Mesothelial cell of epicardium (in vitro differentiated cells): Measurements from ENCODE around the gene LCLAT1. TPM values are rescaled to one million over a fixed set of nuclear protein-coding genes. Genes with fewer than 3 reads are reported as not detected.

Experiments
- DNase-seq, 2 experiments: peaks; one replicate each; pipeline ENCODE4 v3.0.0; 2021; ENCODE audit warnings: low spot score in 2 of 2; ENCODE audit not compliant: unreplicated experiment in 2 of 2
- H3K27ac Mint-ChIP-seq: 2 replicates; pipeline ENCODE4 v1.8.0; 2021; ENCODE audit warnings: mixed read lengths
- H3K27me3 Mint-ChIP-seq: 2 replicates; pipeline ENCODE4 v1.8.0; 2021; ENCODE audit warnings: low read depth, mixed read lengths
- H3K36me3 Mint-ChIP-seq: 2 replicates; pipeline ENCODE4 v1.8.0; 2021; ENCODE audit warnings: mixed read lengths
- H3K4me1 Mint-ChIP-seq: 2 replicates; pipeline ENCODE4 v1.8.0; 2021; ENCODE audit warnings: mixed read lengths
- H3K4me3 Mint-ChIP-seq: 2 replicates; pipeline ENCODE4 v1.8.0; 2021; ENCODE audit warnings: mild to moderate bottlenecking, moderate library complexity, mixed read lengths
- H3K9me3 Mint-ChIP-seq: 2 replicates; pipeline ENCODE4 v1.8.0; 2021; ENCODE audit warnings: mixed read lengths
- CTCF ChIP-seq: fragments of 200-600 bp; sonication (generic); IDR thresholded peaks from one replicate; pipeline ENCODE4 v1.5.0; 2021; ENCODE audit warnings: antibody characterized with exemption; ENCODE audit not compliant: unreplicated experiment
- total RNA-seq: library from RNA; stranded (reverse); gene quantifications from 3 replicates; pipeline ENCODE4 v1.2.1, GENCODE V29; 2021

LCLAT1 gene
- total RNA-seq, 1 donor from 2014 or later = 23.2 TPM

DNA sequence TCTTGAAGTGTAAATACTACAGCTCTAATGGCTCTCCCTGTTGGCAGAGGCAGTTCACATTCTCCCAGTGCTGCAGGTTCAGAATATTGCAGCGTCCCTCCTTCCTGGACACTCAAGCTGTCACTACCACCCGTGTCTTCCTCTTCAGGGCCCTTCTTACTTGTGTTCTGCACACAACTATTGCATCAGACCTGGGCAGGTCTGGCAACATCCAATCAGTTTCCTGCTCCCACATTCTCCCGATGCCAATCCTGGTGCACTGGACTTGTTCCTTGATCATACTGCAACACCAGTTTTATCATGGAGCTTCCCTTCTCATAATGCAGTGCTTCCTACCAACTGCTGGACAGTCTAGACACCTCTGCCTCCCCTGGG lies 198.7 kb downstream of the LCLAT1 start:
- Mint-ChIP-seq H3K4me3 (no peak overlapping the region), H3K36me3 (peaks cover 7% of the 10 kb centered on the region), H3K27me3 (no peaks in the 10 kb centered on the region), H3K27ac (no peak overlapping the region), H3K9me3 (no peaks in the 10 kb centered on the region), H3K4me1 (peaks cover 2% of the 10 kb centered on the region)
- DNase-seq = no peak
- TF ChIP-seq CTCF = no peak

- H3K9me3 Mint-ChIP-seq = no peaks in the 10 kb centered on the region
- DNase-seq = no peak
- no peak for TF ChIP-seq CTCF
- no peaks in the 10 kb centered on the region for H3K27me3 Mint-ChIP-seq
- H3K36me3 Mint-ChIP-seq = peaks cover 4% of the 10 kb centered on the region
- H3K4me1 Mint-ChIP-seq = peaks cover 2% of the 10 kb centered on the region
- no peak overlapping the region for H3K27ac Mint-ChIP-seq
- H3K4me3 Mint-ChIP-seq = no peak overlapping the region
These were observed 200.9 kb downstream of the LCLAT1 start for GRCh38 chr2:30647752-30648457.

- no peaks in the 10 kb centered on the region for H3K27me3 Mint-ChIP-seq
- no peaks in the 10 kb centered on the region for H3K9me3 Mint-ChIP-seq
- no peak overlapping the region for H3K4me3 Mint-ChIP-seq
- TF ChIP-seq CTCF = no peak
- no peak overlapping the region for H3K27ac Mint-ChIP-seq
- H3K36me3 Mint-ChIP-seq = peaks cover 4% of the 10 kb centered on the region
- DNase-seq = no peak
- peaks cover 2% of the 10 kb centered on the region for H3K4me1 Mint-ChIP-seq
These were observed 202.2 kb downstream of the LCLAT1 start for GRCh38 chr2:30649278-30649677.

DNA sequence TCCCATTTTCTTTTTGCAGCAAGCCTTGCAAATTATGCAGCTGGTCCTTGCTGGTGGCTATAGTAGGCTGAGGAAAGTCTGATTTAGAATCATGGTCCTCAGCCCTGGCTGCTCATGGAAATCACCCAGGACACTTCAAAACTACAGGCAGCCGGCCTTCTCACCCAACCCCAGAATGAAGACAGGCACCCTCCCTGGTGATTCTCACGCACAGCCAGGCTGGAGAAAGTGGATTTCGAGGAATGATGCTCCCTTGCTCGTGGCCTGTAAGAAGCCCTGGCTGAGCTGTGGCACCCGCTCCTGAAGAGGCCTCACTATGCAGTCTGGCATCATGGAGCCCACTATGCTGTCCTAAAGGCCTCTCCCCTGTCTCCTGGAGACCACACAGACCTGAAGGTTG lies 202.8 kb downstream of the LCLAT1 start:
- Mint-ChIP-seq H3K27me3 (no peaks in the 10 kb centered on the region), H3K4me1 (peaks cover 2% of the 10 kb centered on the region), H3K9me3 (no peaks in the 10 kb centered on the region), H3K4me3 (no peak overlapping the region), H3K36me3 (no peaks in the 10 kb centered on the region), H3K27ac (no peak overlapping the region)
- DNase-seq = no peak
- TF ChIP-seq CTCF = no peak

DNA sequence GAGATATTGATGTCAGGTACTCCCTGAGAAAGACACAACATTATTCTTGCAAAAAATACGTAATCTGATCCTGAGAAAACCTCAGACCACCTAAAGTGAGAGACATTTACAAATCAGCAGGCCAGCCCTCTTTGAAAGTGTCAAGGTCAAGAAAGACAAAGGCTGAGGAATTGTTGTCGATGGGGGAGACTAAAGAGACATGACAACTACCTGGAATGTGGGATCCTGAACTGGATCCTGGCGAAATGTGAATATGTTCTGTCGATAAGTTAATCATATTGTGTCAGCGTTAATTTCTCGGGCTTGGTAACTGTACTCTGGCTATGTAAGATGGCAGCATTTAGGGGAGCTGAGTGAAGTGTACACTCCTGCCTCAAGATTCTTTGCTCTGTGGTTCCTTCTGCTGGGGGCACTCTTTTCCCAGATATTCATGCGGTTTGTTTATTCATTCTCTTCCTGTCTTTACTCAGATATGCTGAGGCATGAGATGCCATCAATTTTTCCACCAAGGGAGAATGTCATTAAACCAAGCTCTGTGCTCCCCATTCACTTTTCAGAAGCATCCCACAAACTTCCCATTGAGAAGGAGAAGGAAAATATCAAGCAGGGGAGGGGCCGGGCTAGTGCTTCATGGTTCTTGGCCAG lies 205.3 kb downstream of the LCLAT1 start:
- Mint-ChIP-seq H3K9me3 (no peaks in the 10 kb centered on the region), H3K27ac (no peak overlapping the region), H3K27me3 (no peaks in the 10 kb centered on the region), H3K4me3 (no peak overlapping the region), H3K36me3 (no peaks in the 10 kb centered on the region), H3K4me1 (peaks cover 2% of the 10 kb centered on the region)
- no peak for TF ChIP-seq CTCF
- no peak for DNase-seq
